Measurements from ENCODE around the gene PRDX2. TPM values are rescaled to one million over a fixed set of nuclear protein-coding genes. Genes with fewer than 3 reads are reported as not detected.
A peak's percentile ranks its signal among the peaks of the same experiment; 100 is the strongest.

PRDX2 gene
- total and polyA plus RNA-seq, 2 experiments from 2014 or later = 497 to 581 TPM

GRCh38 chr19:12783291-12783848, 18.2 kb downstream of the PRDX2 start:
- H3K4me2 ChIP-seq = peak overlapping the region; percentile 98
- no peaks in the 10 kb centered on the region for H3K27me3 ChIP-seq
- H3K27ac ChIP-seq = peak overlapping the region; percentile 99
- no peak for TF ChIP-seq CTCF (IDR thresholded peaks at IDR 0.05; ENCODE audit: poor library complexity)
- TF ChIP-seq EZH2phosphoT487 (IDR thresholded peaks at IDR 0.05; ENCODE audit: low read depth, severe bottlenecking, unreplicated experiment) = no peak
- no peak for TF ChIP-seq EZH2 (IDR thresholded peaks at IDR 0.05; ENCODE audit: borderline replicate concordance)
- no peak for DNase-seq (ENCODE audit: low spot score)
- 8% methylated on average over 14 of the region's 16 CpGs for WGBS (ENCODE audit: low lambda C conversion rate, missing lambda C conversion rate)
- H2AFZ ChIP-seq = no peak overlapping the region
- H4K20me1 ChIP-seq (ENCODE audit: insufficient read depth, poor library complexity, severe bottlenecking) = no peaks in the 10 kb centered on the region
- no peaks in the 10 kb centered on the region for H3K36me3 ChIP-seq (replicated peaks; ENCODE audit: insufficient read depth, low read depth)
- no peaks in the 10 kb centered on the region for H3K79me2 ChIP-seq
- peak overlapping the region; percentile 41 for H3K4me3 ChIP-seq
- H3K9me2 ChIP-seq (replicated peaks; ENCODE audit: insufficient read depth) = no peaks in the 10 kb centered on the region
- peaks cover 74% of the 10 kb centered on the region for H3K4me1 ChIP-seq (ENCODE audit: insufficient read depth)
- no peaks in the 10 kb centered on the region for H3K9me3 ChIP-seq (ENCODE audit: low read depth)

- DNase-seq (ENCODE audit: low spot score) = peak; percentile 89
- Histone ChIP-seq H3K9me2 (replicated peaks; ENCODE audit: insufficient read depth) (no peaks in the 10 kb centered on the region), H3K4me1 (ENCODE audit: insufficient read depth) (peaks cover 67% of the 10 kb centered on the region), H3K79me2 (no peaks in the 10 kb centered on the region), H2AFZ (peak overlapping the region; percentile 55), H3K9me3 (ENCODE audit: low read depth) (no peaks in the 10 kb centered on the region), H3K36me3 (replicated peaks; ENCODE audit: insufficient read depth, low read depth) (no peaks in the 10 kb centered on the region), H4K20me1 (ENCODE audit: insufficient read depth, poor library complexity, severe bottlenecking) (no peaks in the 10 kb centered on the region), H3K4me2 (peak overlapping the region; percentile 98), H3K27ac (peak overlapping the region; percentile 99), H3K4me3 (peak overlapping the region; percentile 41), H3K27me3 (no peaks in the 10 kb centered on the region)
- 4% methylated on average over 26 of the region's 88 CpGs for WGBS (ENCODE audit: low lambda C conversion rate, missing lambda C conversion rate)
- no peak for TF ChIP-seq EZH2 (IDR thresholded peaks at IDR 0.05; ENCODE audit: borderline replicate concordance)
- TF ChIP-seq CTCF (IDR thresholded peaks at IDR 0.05; ENCODE audit: poor library complexity) = peak; percentile 14
Observed at GRCh38 chr19:12782424-12783290, 18.9 kb downstream of the PRDX2 start.

- 25% methylated on average over 12 of the region's 12 CpGs for WGBS (ENCODE audit: low lambda C conversion rate, missing lambda C conversion rate)
- Histone ChIP-seq H3K79me2 (peaks cover 2% of the 10 kb centered on the region), H2AFZ (peak overlapping the region; percentile 55), H3K27me3 (no peaks in the 10 kb centered on the region), H3K4me3 (peak overlapping the region; percentile 41), H3K27ac (peak overlapping the region; percentile 99), H4K20me1 (ENCODE audit: insufficient read depth, poor library complexity, severe bottlenecking) (no peaks in the 10 kb centered on the region), H3K36me3 (replicated peaks; ENCODE audit: insufficient read depth, low read depth) (no peaks in the 10 kb centered on the region), H3K4me1 (ENCODE audit: insufficient read depth) (peaks cover 68% of the 10 kb centered on the region), H3K9me3 (ENCODE audit: low read depth) (no peaks in the 10 kb centered on the region), H3K4me2 (peak overlapping the region; percentile 98), H3K9me2 (replicated peaks; ENCODE audit: insufficient read depth) (no peaks in the 10 kb centered on the region)
- TF ChIP-seq CTCF (IDR thresholded peaks at IDR 0.05; ENCODE audit: poor library complexity) = no peak
- no peak for TF ChIP-seq EZH2phosphoT487 (IDR thresholded peaks at IDR 0.05; ENCODE audit: low read depth, severe bottlenecking, unreplicated experiment)
- TF ChIP-seq EZH2 (IDR thresholded peaks at IDR 0.05; ENCODE audit: borderline replicate concordance) = no peak
- no peak for DNase-seq (ENCODE audit: low spot score)
Observed at GRCh38 chr19:12782174-12782423, 19.5 kb downstream of the PRDX2 start.

All from hepatocyte (in vitro differentiated cells).